Endodermal cell (in vitro differentiated cells): ENCODE results near the gene SCG3. TPM values are rescaled to one million over a fixed set of nuclear protein-coding genes. Genes with fewer than 3 reads are reported as not detected.

Experiments
- DNase-seq: peaks from one replicate; pipeline ENCODE4 v3.0.0-alpha.2; 2017
- H3K27ac ChIP-seq: 2 replicates; pipeline ENCODE4 v1.5.1; 2013; ENCODE audit warnings: mild to moderate bottlenecking, low read depth, low read length, moderate library complexity
- H3K27me3 ChIP-seq: 2 replicates; pipeline ENCODE4 v1.6.1; 2013; ENCODE audit warnings: mild to moderate bottlenecking, low read length, moderate library complexity; ENCODE audit not compliant: insufficient read depth, control insufficient read depth, poor library complexity, severe bottlenecking
- H3K36me3 ChIP-seq: 2 replicates; pipeline ENCODE4 v1.7.0; 2013; ENCODE audit warnings: mild to moderate bottlenecking, low read length, moderate library complexity; ENCODE audit not compliant: control insufficient read depth, insufficient read depth
- H3K4me1 ChIP-seq: one replicate; pipeline ENCODE4 v1.7.0; 2013; ENCODE audit warnings: low read length; ENCODE audit not compliant: control insufficient read depth, insufficient read depth
- H3K4me3 ChIP-seq: 2 replicates; pipeline ENCODE4 v1.5.1; 2013; ENCODE audit warnings: mild to moderate bottlenecking, low read length, moderate library complexity
- H3K9ac ChIP-seq: 2 replicates; pipeline ENCODE4 v1.6.1; 2013; ENCODE audit warnings: mild to moderate bottlenecking, low read length, moderate library complexity; ENCODE audit not compliant: poor library complexity, severe bottlenecking; ENCODE audit errors: extremely low read depth
- H3K9me3 ChIP-seq: 2 replicates; pipeline ENCODE4 v1.6.1; 2013; ENCODE audit warnings: mild to moderate bottlenecking, low read length, moderate library complexity; ENCODE audit not compliant: control insufficient read depth
- H3K27ac Mint-ChIP-seq: 2 replicates; pipeline ENCODE4 v1.8.0; 2020; ENCODE audit warnings: mixed read lengths
- H3K27me3 Mint-ChIP-seq: 2 replicates; pipeline ENCODE4 v1.8.0; 2021; ENCODE audit warnings: mild to moderate bottlenecking, mixed read lengths; ENCODE audit not compliant: insufficient read depth
- H3K36me3 Mint-ChIP-seq: 2 replicates; pipeline ENCODE4 v1.8.0; 2020; ENCODE audit warnings: low read depth, mixed read lengths
- H3K4me1 Mint-ChIP-seq: 2 replicates; pipeline ENCODE4 v1.8.0; 2020; ENCODE audit warnings: mixed read lengths
- H3K4me3 Mint-ChIP-seq: 2 replicates; pipeline ENCODE4 v1.8.0; 2020; ENCODE audit warnings: mild to moderate bottlenecking, moderate library complexity, mixed read lengths
- H3K9me3 Mint-ChIP-seq: 2 replicates; pipeline ENCODE4 v1.8.0; 2020; ENCODE audit warnings: mild to moderate bottlenecking, mixed read lengths
- WGBS, 2 experiments: methylation state at CpG; one replicate each; pipeline versions ENCODE4 v1.1.5 to v1.1.7; 2013; ENCODE audit warnings: missing lambda C conversion rate in 2 of 2, mixed read lengths in 1 of 2; ENCODE audit not compliant: insufficient coverage in 1 of 2, insufficient read length in 1 of 2; 5-methylcytosine and 5-hydroxymethylcytosine counted together
- long read RNA-seq, 4 experiments: library from polyadenylated mRNA in 2 of 4; library from RNA in 1 of 4; library from capped mRNA in 1 of 4; stranded (forward) in 3 of 4; unstranded in 1 of 4; transcript quantifications; one replicate each; pipeline ENCODE4 v2.0.0, GENCODE V29; 2020 to 2021; ENCODE audit warnings: inconsistent platforms in 1 of 4
- polyA plus RNA-seq, 2 experiments: library from polyadenylated mRNA; stranded (reverse); fragments of 50-300 nt; gene quantifications; one replicate each; pipeline ENCODE4 v1.2.3, GENCODE V29; 2013
- total RNA-seq, 2 donors: library from RNA; stranded (reverse); fragmentation: NEBNext Ultra II Directional in 1 of 2; extraction: Animal tissue kit (Norgen Biotek cat#: 25700) in 1 of 2; gene quantifications; 2 replicates in 1 of 2; 3 replicates in 1 of 2; pipeline ENCODE4 v1.2.1, GENCODE V29; 2021
- TF ChIP-seq, protein P1 (sequence below): fragments of 200-600 bp; sonication (generic); conservative IDR thresholded peaks from 2 replicates; pipeline ENCODE4 v1.5.0; 2021; ENCODE audit warnings: antibody characterized with exemption, mild to moderate bottlenecking

SCG3 gene
- 10 to 100 TPM; 10.0 to 18.3 TPM for total RNA-seq
- polyA plus RNA-seq (2013, experiment 1 of 2), result 13.2 TPM
- 12.6 TPM for polyA plus RNA-seq (2013, experiment 2 of 2)
- long read RNA-seq, experiment 1, transcript SCG3-201 (12 exons, 3,315 nt), result major isoform, 7 of 11 reads
- long read RNA-seq, experiment 1, partial matches to known transcripts, result 3 of 11 reads
- long read RNA-seq, experiment 1, other reads (novel, unspliced or antisense), result 1 of 11 reads
- long read RNA-seq, experiment 2, transcript SCG3-201 (12 exons, 3,315 nt), result major isoform, 24 of 28 reads
- long read RNA-seq, experiment 2, partial matches to known transcripts, result 2 of 28 reads
- long read RNA-seq, experiment 2, other reads (novel, unspliced or antisense), result 2 of 28 reads
- long read RNA-seq, experiment 3, transcript SCG3-201 (12 exons, 3,315 nt), result major isoform, 90 of 111 reads
- long read RNA-seq, experiment 3, partial matches to known transcripts, result 16 of 111 reads
- long read RNA-seq, experiment 3, other reads (novel, unspliced or antisense), result 5 of 111 reads
- long read RNA-seq, experiment 4, transcript SCG3-201 (12 exons, 3,315 nt), result major isoform, 17 of 20 reads
- long read RNA-seq, experiment 4, partial matches to known transcripts, result 3 of 20 reads
- long read RNA-seq, experiment 4, other reads (novel, unspliced or antisense), result 0 of 20 reads

DNA sequence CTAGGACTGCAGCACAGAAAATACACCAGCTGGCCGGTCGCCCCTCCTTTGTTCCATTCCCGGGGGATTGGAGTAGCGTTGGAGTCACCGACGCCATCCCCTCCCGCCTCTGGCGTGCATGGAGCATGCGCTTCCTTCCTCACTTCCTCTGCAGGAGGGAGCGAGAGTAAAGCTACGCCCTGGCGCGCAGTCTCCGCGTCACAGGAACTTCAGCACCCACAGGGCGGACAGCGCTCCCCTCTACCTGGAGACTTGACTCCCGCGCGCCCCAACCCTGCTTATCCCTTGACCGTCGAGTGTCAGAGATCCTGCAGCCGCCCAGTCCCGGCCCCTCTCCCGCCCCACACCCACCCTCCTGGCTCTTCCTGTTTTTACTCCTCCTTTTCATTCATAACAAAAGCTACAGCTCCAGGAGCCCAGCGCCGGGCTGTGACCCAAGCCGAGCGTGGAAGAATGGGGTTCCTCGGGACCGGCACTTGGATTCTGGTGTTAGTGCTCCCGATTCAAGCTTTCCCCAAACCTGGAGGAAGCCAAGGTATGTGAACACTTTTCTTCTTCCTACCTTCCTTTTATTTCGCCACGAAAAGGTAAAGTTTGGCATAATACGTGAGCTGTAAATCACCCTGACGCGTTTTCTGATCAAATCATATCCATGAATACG lies at the start of gene SCG3:
Gene SCG3, plus strand, starts transcription at position 201 of the 661 bp plus-strand sequence. Its CDS starts 253 bp downstream, at position 454.
- peak within 1 kb of the TSS; percentile 71 for H3K27ac Mint-ChIP-seq
- H3K27ac ChIP-seq, result peak within 1 kb of the TSS; percentile 47

DNA sequence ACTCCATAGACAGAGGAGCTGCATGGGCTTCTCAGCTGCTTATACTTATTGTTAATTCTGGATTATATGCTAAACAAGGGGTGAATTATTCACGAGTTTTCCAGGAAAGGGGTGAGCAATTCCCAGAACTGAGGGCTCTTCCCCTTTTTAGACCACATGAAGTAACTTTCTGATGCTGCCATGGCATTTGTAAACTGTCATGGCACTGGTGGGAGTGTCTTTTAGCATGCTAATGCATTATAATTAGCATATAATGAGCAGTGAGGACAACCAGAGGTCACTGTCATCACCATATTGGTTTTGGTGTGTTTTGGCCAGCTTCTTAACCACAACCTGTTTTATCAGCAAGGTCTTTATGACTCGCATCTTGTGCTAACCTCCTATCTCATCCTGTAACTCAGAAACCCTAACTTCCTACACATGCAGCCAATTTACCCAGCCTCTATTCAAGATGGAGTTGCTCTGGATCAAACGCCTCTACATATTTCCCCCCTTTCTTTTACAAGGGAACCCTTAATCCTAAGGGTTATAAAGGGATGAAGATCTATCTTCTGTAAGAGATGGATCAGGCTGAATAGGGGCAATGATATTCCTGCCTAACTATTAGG lies 46.6 kb upstream of the SCG3 start:
- Histone ChIP-seq H3K9me3 (no peaks in the 10 kb centered on the region), H3K4me1 (no peaks in the 10 kb centered on the region), H3K36me3 (no peaks in the 10 kb centered on the region), H3K9ac (no peak overlapping the region), H3K27ac (no peak overlapping the region), H3K4me3 (no peak overlapping the region), H3K27me3 (no peaks in the 10 kb centered on the region)
- DNase-seq, result no peak
- H3K9me3 Mint-ChIP-seq, result no peaks in the 10 kb centered on the region
- no peaks in the 10 kb centered on the region for H3K4me1 Mint-ChIP-seq
- no peak overlapping the region for H3K27ac Mint-ChIP-seq
- peaks cover 18% of the 10 kb centered on the region for H3K27me3 Mint-ChIP-seq
- WGBS, 2 experiments, result 76% methylated on average over 2 of the region's 3 CpGs; no CpG with 5 or more reads in 1 of the 2 experiments
- TF ChIP-seq, protein P1, sequence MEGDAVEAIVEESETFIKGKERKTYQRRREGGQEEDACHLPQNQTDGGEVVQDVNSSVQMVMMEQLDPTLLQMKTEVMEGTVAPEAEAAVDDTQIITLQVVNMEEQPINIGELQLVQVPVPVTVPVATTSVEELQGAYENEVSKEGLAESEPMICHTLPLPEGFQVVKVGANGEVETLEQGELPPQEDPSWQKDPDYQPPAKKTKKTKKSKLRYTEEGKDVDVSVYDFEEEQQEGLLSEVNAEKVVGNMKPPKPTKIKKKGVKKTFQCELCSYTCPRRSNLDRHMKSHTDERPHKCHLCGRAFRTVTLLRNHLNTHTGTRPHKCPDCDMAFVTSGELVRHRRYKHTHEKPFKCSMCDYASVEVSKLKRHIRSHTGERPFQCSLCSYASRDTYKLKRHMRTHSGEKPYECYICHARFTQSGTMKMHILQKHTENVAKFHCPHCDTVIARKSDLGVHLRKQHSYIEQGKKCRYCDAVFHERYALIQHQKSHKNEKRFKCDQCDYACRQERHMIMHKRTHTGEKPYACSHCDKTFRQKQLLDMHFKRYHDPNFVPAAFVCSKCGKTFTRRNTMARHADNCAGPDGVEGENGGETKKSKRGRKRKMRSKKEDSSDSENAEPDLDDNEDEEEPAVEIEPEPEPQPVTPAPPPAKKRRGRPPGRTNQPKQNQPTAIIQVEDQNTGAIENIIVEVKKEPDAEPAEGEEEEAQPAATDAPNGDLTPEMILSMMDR, result no peak
- no peaks in the 10 kb centered on the region for H3K36me3 Mint-ChIP-seq
- H3K4me3 Mint-ChIP-seq, result no peak overlapping the region

More for the DNA sequence above, at the start of gene SCG3:
- Histone ChIP-seq H3K9me3 (no peaks in the 10 kb centered on the region), H3K4me1 (no peaks in the 10 kb centered on the region), H3K4me3 (peak within 1 kb of the TSS; percentile 89), H3K9ac (no peak within 1 kb of the TSS), H3K36me3 (no peaks in the 10 kb centered on the region), H3K27me3 (peaks cover 14% of the 10 kb centered on the region)
- Mint-ChIP-seq H3K4me1 (peaks cover 4% of the 10 kb centered on the region), H3K4me3 (peak within 1 kb of the TSS; percentile 74), H3K27me3 (no peaks in the 10 kb centered on the region), H3K9me3 (no peaks in the 10 kb centered on the region), H3K36me3 (no peaks in the 10 kb centered on the region)
- TF ChIP-seq, protein P1, result no peak
- peak; percentile 99 for DNase-seq
- 1 to 2% methylated on average over 13 to 38 of the region's 38 CpGs for WGBS, 2 experiments

DNA sequence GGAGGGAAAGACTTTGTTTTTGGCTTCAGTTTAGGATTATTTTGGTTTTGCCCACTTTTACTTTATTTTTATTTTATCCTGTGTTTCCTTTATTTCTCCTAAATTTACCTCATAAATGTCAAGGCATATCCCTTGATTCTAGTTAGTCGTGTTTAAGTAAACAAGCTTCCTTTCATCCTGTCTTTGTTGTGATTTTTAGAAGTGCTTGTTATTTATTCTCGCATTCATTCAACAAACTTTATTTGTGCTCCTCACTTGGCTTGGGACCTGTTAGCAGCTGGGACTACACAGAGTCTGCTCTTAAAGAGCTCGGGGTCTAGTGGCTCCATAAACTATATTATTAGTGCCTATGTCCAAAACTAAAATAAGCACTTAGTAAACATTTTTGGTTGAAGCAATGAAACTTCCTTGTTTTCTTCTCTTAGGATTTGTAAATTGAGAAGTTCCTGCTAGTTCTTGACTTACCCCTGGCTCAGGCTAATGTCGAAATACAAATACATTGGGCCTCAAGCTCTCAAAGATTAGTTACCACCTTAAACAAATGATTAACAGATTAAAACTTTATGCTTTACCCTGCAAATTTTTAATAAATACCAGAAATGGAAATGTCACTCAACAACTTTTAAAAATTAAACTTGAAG lies 39.7 kb upstream of the SCG3 start:
- WGBS, 2 experiments, result 88 to 100% methylated on average over 1 to 4 of the region's 4 CpGs
- H3K4me1 ChIP-seq, result no peaks in the 10 kb centered on the region

More for the DNA sequence above, 39.7 kb upstream of the SCG3 start:
- H3K4me3 Mint-ChIP-seq, result no peak overlapping the region
- Histone ChIP-seq H3K36me3 (no peaks in the 10 kb centered on the region), H3K27me3 (no peaks in the 10 kb centered on the region), H3K4me3 (no peak overlapping the region), H3K9me3 (no peaks in the 10 kb centered on the region), H3K27ac (no peak overlapping the region), H3K9ac (no peak overlapping the region)
- DNase-seq, result no peak
- H3K27me3 Mint-ChIP-seq, result peaks cover 7% of the 10 kb centered on the region
- no peaks in the 10 kb centered on the region for H3K4me1 Mint-ChIP-seq
- TF ChIP-seq, protein P1, result no peak
- no peak overlapping the region for H3K27ac Mint-ChIP-seq
- H3K9me3 Mint-ChIP-seq, result no peaks in the 10 kb centered on the region
- no peaks in the 10 kb centered on the region for H3K36me3 Mint-ChIP-seq
